ENCODE results near the gene XYLB.

Gene XYLB

GRCh38 chr3:38366082-38366481 is 19.5 kb downstream of the XYLB start:
- Mint-ChIP-seq H3K4me3 (no peak overlapping the region), H3K9me3 (no peaks in the 10 kb centered on the region)

GRCh38 chr3:38367779-38368178 is 21.2 kb downstream of the XYLB start:
- Mint-ChIP-seq H3K4me3 (no peak overlapping the region), H3K27ac (no peak overlapping the region), H3K27me3 (no peaks in the 10 kb centered on the region), H3K4me1 (ENCODE audit: low read depth) (peaks cover 8% of the 10 kb centered on the region), H3K36me3 (ENCODE audit: low read depth) (peaks cover 53% of the 10 kb centered on the region), H3K9me3 (no peaks in the 10 kb centered on the region)
- DNase-seq = no peak

More at GRCh38 chr3:38366082-38366481, 19.5 kb downstream of the XYLB start:
- peaks cover 52% of the 10 kb centered on the region for H3K36me3 Mint-ChIP-seq (ENCODE audit: low read depth)
- DNase-seq = no peak
- peaks cover 8% of the 10 kb centered on the region for H3K4me1 Mint-ChIP-seq (ENCODE audit: low read depth)
- H3K27ac Mint-ChIP-seq = no peak overlapping the region
- no peaks in the 10 kb centered on the region for H3K27me3 Mint-ChIP-seq

- Mint-ChIP-seq H3K4me3 (no peak overlapping the region), H3K36me3 (ENCODE audit: low read depth) (peaks cover 53% of the 10 kb centered on the region), H3K9me3 (no peaks in the 10 kb centered on the region), H3K4me1 (ENCODE audit: low read depth) (peaks cover 13% of the 10 kb centered on the region), H3K27me3 (no peaks in the 10 kb centered on the region), H3K27ac (no peak overlapping the region)
- no peak for DNase-seq
Observed at GRCh38 chr3:38368238-38368637, 21.7 kb downstream of the XYLB start.

- Mint-ChIP-seq H3K27ac (no peak overlapping the region), H3K36me3 (ENCODE audit: low read depth) (peaks cover 53% of the 10 kb centered on the region), H3K4me3 (no peak overlapping the region), H3K4me1 (ENCODE audit: low read depth) (peaks cover 20% of the 10 kb centered on the region), H3K9me3 (no peaks in the 10 kb centered on the region), H3K27me3 (no peaks in the 10 kb centered on the region)
- no peak for DNase-seq
Observed at GRCh38 chr3:38369186-38369585, 22.6 kb downstream of the XYLB start.

DNA sequence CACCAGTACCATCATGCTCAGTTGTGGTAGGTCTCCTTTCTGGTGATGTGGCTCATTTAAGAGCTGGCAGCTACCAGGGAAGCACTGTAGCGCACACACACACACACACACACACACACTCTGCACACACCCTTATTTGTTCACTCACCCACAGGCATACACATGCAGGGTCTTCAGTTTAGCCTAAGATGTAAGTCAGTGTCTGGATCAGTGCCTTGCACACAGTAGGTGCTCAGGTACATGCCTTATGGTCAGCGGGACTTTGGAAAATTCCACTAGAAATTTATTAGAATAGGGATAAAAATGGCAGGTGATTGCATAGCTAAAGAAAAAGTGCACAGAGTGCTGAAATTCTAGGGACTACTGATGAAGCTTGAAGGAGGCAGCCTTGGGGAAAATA is 23.6 kb downstream of the XYLB start:
- Mint-ChIP-seq H3K4me3 (no peak overlapping the region), H3K4me1 (ENCODE audit: low read depth) (peaks cover 23% of the 10 kb centered on the region), H3K9me3 (no peaks in the 10 kb centered on the region), H3K27me3 (no peaks in the 10 kb centered on the region), H3K27ac (no peak overlapping the region), H3K36me3 (ENCODE audit: low read depth) (peaks cover 50% of the 10 kb centered on the region)
- no peak for DNase-seq

DNA sequence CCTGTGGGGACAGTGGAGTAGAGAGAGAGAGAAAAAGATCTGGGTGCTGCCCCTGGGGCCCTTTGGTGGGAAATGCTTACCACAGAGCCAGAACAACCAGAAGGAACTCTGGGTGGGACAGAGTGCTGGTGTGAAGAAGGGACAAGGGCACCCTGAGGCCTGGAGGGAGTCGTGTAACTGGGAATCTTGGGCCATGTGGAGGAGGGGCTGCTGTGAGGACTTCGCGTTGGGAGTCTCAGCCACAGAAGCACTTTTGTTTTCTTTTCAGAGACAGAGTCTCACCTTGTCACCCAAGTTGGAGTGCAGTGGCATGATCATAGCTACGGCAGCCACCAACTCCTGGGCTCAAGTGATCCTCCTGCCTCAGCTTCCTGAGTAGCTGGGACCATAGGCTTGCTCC is 24.3 kb downstream of the XYLB start:
- DNase-seq = no peak
- Mint-ChIP-seq H3K9me3 (no peaks in the 10 kb centered on the region), H3K27ac (no peak overlapping the region), H3K4me1 (ENCODE audit: low read depth) (peaks cover 23% of the 10 kb centered on the region), H3K36me3 (ENCODE audit: low read depth) (peaks cover 52% of the 10 kb centered on the region), H3K4me3 (no peak overlapping the region), H3K27me3 (no peaks in the 10 kb centered on the region)

DNA sequence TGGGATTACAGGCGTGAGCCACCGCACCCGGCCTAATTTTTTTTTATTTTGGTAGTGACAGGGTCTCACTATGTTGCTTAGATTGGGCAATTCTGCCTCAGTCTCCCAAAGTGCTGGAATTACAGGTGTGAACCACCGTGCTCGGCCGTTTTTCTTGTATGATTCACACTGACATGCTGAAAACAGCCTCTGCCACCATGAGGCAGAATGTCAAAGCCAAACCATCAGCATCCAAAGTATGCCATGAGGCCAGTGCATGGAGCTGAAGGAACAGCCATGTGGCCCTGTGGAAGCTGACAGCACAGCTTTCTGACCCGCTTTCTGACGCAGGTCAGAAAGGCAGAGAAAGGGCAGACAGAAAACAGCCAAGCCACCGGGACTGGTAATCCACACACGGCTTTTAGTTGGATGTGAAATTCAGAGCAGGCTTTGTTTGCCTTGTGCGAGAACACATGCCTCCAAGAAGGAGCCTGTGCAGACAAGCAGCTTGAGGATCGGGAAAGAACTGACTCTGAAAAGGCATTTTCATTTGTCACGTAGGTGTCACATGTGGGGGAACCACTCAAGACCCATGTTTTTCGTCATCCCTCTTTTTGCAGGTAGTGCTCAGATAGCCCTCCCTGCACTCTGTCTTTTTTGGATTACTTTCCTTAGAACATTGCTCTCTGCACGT is 25.1 kb downstream of the XYLB start:
- Mint-ChIP-seq H3K27ac (no peak overlapping the region), H3K4me1 (ENCODE audit: low read depth) (peaks cover 23% of the 10 kb centered on the region), H3K4me3 (no peak overlapping the region), H3K9me3 (no peaks in the 10 kb centered on the region), H3K27me3 (no peaks in the 10 kb centered on the region), H3K36me3 (ENCODE audit: low read depth) (peaks cover 55% of the 10 kb centered on the region)
- DNase-seq = no peak

DNA sequence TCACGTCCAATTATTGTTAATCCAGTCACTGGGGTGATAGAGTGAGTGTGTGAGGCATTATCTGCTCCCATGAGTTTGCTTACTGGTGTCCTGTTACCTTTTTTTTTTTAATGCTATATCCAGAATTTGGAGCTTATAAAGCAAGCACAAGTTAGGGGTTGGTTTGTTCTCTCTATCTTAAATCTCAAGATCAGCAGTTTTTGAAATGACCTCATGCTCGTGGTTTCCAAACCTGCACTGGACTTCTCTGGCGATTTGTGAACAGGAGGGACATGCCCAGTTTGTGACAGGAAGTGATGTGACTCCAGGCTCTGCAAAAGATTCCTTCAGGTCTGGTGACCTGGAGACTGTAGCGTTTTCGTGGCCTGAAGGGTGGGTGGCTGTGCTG is 25.6 kb downstream of the XYLB start:
- H3K4me3 Mint-ChIP-seq = no peak overlapping the region
- H3K9me3 Mint-ChIP-seq = no peaks in the 10 kb centered on the region
- DNase-seq = no peak
- peaks cover 23% of the 10 kb centered on the region for H3K4me1 Mint-ChIP-seq (ENCODE audit: low read depth)
- H3K36me3 Mint-ChIP-seq (ENCODE audit: low read depth) = peaks cover 55% of the 10 kb centered on the region
- no peak overlapping the region for H3K27ac Mint-ChIP-seq
- H3K27me3 Mint-ChIP-seq = no peaks in the 10 kb centered on the region

DNA sequence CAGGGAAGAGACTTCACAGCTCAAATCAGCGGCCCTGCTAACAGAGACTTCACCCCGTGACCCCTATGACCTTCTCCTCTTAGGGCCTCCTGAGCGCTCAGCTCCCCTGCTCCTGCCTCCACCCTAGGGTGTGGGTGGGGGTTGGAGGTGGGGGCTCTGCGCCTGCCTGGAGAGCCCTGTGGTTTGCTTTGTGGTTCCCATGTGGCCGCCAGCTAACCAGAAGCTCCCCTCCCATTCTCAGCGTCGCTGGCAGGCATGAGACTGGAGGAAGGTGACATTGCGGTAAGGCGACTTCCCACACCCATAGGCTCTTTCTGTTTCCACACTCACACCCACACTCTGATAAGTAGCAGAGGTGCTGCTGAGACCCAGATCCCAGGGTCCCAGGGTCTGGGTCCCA is 27.6 kb downstream of the XYLB start:
- Mint-ChIP-seq H3K4me1 (ENCODE audit: low read depth) (peaks cover 23% of the 10 kb centered on the region), H3K27me3 (no peaks in the 10 kb centered on the region), H3K4me3 (no peak overlapping the region), H3K27ac (peak overlapping the region; percentile 67), H3K9me3 (no peaks in the 10 kb centered on the region), H3K36me3 (ENCODE audit: low read depth) (peaks cover 64% of the 10 kb centered on the region)
- DNase-seq = peak; percentile 49

GRCh38 chr3:38375072-38375471 is 28.5 kb downstream of the XYLB start:
- Mint-ChIP-seq H3K4me1 (ENCODE audit: low read depth) (peaks cover 23% of the 10 kb centered on the region), H3K36me3 (ENCODE audit: low read depth) (peaks cover 67% of the 10 kb centered on the region), H3K27me3 (no peaks in the 10 kb centered on the region), H3K4me3 (no peak overlapping the region), H3K27ac (no peak overlapping the region), H3K9me3 (no peaks in the 10 kb centered on the region)
- no peak for DNase-seq

- peaks cover 23% of the 10 kb centered on the region for H3K4me1 Mint-ChIP-seq (ENCODE audit: low read depth)
- no peaks in the 10 kb centered on the region for H3K9me3 Mint-ChIP-seq
- peaks cover 67% of the 10 kb centered on the region for H3K36me3 Mint-ChIP-seq (ENCODE audit: low read depth)
- no peak for DNase-seq
- no peak overlapping the region for H3K27ac Mint-ChIP-seq
- no peaks in the 10 kb centered on the region for H3K27me3 Mint-ChIP-seq
- no peak overlapping the region for H3K4me3 Mint-ChIP-seq
Observed at GRCh38 chr3:38375488-38376097, 29.0 kb downstream of the XYLB start.

DNA sequence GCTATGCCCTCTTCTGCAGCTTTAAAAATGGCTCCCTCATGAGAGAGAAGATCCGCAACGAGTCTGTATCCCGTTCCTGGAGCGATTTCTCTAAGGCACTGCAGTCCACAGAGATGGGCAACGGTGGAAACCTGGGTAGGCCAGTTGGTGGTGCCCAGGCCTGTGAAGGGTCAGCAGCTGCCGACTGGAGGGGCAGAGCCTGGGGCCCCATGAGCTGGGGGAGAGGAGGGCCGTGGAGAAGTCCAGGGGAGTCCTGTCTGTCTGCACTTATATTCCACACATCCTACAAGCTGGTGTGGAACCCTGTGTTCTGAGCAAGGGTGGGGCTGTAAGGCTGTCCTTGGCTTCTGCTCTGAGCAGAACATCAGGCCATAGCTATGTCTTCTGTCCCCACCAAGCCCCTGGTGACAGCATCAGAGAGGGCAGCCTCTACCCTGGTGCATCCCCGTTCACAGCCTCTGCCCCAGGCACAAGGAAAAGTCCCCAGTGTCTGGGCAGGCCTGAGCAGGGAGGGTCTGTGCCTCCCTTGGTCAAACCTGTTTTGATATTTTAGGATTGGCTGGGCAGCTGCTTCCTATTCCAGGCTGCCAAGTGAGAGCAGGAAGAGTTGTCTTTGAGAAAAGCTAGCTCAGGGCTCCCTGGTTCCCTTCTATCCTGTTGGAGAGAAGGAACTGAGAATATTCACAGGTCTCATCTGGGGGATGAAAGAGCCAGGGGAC is 29.7 kb downstream of the XYLB start:
- H3K9me3 Mint-ChIP-seq = no peaks in the 10 kb centered on the region
- DNase-seq = no peak
- H3K27me3 Mint-ChIP-seq = no peaks in the 10 kb centered on the region
- H3K27ac Mint-ChIP-seq = no peak overlapping the region
- H3K4me1 Mint-ChIP-seq (ENCODE audit: low read depth) = peaks cover 23% of the 10 kb centered on the region
- no peak overlapping the region for H3K4me3 Mint-ChIP-seq
- H3K36me3 Mint-ChIP-seq (ENCODE audit: low read depth) = peaks cover 70% of the 10 kb centered on the region

- Mint-ChIP-seq H3K27me3 (no peaks in the 10 kb centered on the region), H3K27ac (no peak overlapping the region), H3K4me3 (no peak overlapping the region), H3K9me3 (no peaks in the 10 kb centered on the region), H3K4me1 (ENCODE audit: low read depth) (peaks cover 8% of the 10 kb centered on the region), H3K36me3 (ENCODE audit: low read depth) (peaks cover 82% of the 10 kb centered on the region)
- no peak for DNase-seq
Observed at GRCh38 chr3:38379201-38379770, 32.7 kb downstream of the XYLB start.

- no peak for DNase-seq
- no peak overlapping the region for H3K27ac Mint-ChIP-seq
- peaks cover 86% of the 10 kb centered on the region for H3K36me3 Mint-ChIP-seq (ENCODE audit: low read depth)
- H3K4me1 Mint-ChIP-seq (ENCODE audit: low read depth) = no peaks in the 10 kb centered on the region
- no peak overlapping the region for H3K4me3 Mint-ChIP-seq
- no peaks in the 10 kb centered on the region for H3K9me3 Mint-ChIP-seq
- no peaks in the 10 kb centered on the region for H3K27me3 Mint-ChIP-seq
Observed at GRCh38 chr3:38382506-38383080, 36.0 kb downstream of the XYLB start.
